Ovary (tissue), 3 donors: ENCODE measurements around the gene SCYL3.

Experiments used
- POLR2A ChIP-seq: fragments of 450-650 bp; IDR thresholded peaks from one replicate; pipeline ENCODE4 v1.6.1; 2017; ENCODE audit warnings: antibody characterized with exemption, mild to moderate bottlenecking, moderate library complexity
- TF ChIP-seq, protein P1 (sequence below), 3 donors: fragments of 450-650 bp in 2 of 3; fragments of 200-600 bp in 1 of 3; IDR thresholded peaks; one replicate each; pipeline versions ENCODE4 v1.5.1 to v1.8.0; 2016 to 2022; ENCODE audit warnings: antibody characterized with exemption in 3 of 3, mild to moderate bottlenecking in 1 of 3
- donor health status: DM: no; HTN: no; CAD: no.

DNA sequence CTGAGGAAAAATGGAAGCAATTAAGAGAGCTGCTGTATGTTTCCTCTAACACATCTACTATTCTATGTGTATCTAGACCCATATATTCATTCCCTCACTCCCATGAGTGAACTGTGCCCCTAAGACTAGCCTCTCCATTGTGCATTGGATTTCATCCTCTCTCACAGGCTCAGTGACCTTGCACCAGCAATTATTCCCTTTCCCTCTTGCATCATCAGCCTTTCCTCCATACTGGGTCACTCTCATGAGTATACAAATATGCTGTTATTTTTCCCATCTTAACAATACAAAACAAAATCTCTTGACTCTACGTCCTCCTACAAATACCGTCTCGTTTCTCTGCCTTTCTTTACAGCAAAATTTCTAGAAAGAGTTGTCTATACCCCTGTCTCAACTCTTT, 69.5 kb downstream of the SCYL3 start:
- TF ChIP-seq, protein P1, sequence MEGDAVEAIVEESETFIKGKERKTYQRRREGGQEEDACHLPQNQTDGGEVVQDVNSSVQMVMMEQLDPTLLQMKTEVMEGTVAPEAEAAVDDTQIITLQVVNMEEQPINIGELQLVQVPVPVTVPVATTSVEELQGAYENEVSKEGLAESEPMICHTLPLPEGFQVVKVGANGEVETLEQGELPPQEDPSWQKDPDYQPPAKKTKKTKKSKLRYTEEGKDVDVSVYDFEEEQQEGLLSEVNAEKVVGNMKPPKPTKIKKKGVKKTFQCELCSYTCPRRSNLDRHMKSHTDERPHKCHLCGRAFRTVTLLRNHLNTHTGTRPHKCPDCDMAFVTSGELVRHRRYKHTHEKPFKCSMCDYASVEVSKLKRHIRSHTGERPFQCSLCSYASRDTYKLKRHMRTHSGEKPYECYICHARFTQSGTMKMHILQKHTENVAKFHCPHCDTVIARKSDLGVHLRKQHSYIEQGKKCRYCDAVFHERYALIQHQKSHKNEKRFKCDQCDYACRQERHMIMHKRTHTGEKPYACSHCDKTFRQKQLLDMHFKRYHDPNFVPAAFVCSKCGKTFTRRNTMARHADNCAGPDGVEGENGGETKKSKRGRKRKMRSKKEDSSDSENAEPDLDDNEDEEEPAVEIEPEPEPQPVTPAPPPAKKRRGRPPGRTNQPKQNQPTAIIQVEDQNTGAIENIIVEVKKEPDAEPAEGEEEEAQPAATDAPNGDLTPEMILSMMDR (IDR thresholded peaks at IDR 0.05), result no peak
- TF ChIP-seq POLR2A, result no peak
